HG03342 (cell line): Measurements from ENCODE around the gene AADAT.
A peak's percentile ranks its signal among the peaks of the same experiment; 100 is the strongest.

Experiments used
- ATAC-seq: cut with Tn5 transposase; IDR thresholded peaks from one replicate; pipeline ENCODE4 v1.9.1; 2021; ENCODE audit warnings: mild to moderate bottlenecking, moderate library complexity; ENCODE audit not compliant: unreplicated experiment

The AADAT gene

GRCh38 chr4:170035231-170035630 is 54.5 kb downstream of the AADAT start:
- no peak for ATAC-seq

GRCh38 chr4:170033999-170034398 is 55.8 kb downstream of the AADAT start:
- ATAC-seq: no peak

DNA sequence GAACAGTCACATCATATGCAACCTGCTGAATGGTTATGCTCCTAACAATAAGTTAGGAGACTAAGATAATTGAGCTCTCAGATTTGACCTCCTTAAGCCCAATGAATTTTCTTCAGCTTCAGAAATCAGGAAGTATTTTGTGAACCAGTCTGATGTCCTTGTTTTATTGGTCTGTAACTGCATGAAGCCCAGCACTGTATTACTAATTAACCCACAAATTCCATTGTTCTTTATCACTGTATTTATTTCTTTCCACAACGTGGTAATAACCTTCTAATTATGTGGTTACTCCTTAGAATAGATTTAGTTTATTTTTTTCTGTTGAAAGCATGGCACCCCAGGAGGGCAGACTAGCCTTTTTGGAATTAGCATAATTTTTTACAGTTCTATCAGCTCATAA is 59.6 kb downstream of the AADAT start:
- no peak for ATAC-seq

DNA sequence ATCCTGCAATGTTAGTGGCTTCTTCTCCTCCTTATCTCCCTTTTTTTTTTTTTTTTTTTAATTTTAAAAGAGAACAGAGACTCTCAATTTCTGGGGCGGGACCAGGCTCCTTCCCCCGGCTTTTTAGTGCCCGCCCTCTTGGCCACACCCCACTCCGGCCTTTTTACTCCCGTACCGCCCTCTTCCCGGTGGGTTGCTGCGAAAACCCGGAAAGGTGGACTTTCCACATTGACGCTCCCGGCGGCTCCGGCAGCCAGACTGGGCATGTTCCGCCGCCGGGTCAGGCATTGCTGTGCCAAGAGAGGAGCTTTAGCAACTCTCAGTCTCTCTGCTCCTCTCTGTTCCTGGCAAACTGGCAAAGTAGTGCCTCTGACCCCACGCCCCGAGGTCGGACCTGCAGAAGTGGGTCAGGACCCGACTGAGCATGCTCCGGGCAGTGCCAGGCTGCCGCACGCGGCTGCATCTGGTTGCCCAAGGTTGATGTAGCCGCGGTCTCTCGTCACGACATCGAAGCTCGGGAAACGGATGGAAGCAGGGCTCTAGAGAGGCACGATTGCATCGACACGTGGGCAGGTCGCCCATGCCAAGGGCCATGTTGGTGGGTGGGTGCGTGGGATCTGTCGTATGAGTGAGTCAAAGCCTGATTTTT is 62.5 kb downstream of the AADAT start:
- ATAC-seq: peak; percentile 76

DNA sequence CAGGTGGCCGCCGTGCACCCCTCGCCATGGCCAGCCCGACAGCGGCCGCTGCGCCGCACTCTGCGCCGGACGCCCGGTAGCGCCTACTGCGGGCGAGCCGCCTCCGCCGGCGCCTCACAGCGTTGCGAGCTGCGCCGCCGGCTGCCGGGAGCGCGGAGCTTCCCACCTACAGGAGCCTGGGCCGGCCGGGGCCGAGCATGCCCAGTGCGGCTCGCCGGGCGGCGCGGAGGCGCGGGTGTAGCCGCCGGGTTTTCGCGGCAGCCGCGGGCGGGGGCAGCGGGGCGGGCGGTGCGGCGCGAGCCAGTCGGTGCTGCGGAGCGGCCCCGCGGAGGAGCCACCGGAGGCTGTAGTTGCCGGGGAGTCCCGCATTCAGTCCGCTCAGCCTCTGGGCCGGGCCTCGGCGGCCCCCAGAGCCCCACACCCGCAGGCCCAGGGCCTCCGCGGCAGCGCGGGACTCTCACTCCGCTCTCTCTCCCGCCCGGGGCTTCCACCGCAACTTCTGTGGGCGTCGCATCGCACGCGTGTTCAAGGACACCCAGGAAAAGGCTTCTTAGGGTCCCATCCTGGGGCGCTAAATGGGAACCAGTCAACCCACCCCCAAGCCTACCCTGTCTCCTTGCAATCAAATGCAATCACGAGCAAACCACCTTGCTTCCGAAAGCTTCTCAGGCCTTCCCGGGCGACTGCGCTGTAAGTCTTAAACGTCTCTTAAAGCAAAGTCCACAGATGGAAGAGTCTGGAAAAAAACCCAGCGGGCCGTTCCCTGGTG is 63.3 kb downstream of the AADAT start, which contains the start of gene MFAP3L:
TSS of gene MFAP3L (minus strand) at position 143 of the 769 bp plus-strand sequence. CDS start 20,518 bp downstream, outside the sequence.
- ATAC-seq: peak; percentile 81

DNA sequence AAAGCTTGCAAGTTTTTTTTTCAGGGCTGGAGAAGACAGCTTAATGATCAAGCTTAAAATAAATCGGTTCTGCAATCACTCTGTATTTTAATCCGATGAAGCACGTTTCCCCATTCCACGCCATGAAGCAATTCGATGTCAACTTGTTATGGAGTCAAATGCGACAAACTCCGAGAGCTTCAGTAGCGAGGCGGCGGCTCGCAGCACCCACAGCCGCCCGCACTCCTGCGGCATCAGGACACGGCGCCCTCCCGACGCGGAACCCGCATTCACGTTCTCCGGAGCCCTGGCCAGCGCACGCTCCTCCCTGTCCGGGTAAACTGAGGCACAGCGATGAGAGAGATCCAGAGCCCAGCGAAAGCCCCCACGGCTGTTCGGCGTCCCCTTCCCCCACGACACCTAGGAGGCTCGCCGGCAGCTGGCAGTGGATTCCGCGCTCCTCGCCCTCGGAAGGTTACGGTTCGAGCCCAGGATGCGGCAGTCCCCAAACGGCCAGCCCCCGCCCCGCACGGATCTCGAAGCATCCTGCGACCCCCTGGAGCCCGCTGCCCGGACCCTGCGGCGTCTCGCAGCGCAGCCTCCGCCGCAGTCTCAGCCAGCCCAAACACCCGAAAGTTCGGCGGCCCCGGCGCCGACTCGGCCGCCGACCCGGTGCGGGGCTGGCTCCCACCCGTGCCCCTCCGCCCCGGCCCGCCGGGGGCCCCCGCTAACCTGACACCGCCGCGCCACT is 64.1 kb downstream of the AADAT start:
- ATAC-seq: no peak

DNA sequence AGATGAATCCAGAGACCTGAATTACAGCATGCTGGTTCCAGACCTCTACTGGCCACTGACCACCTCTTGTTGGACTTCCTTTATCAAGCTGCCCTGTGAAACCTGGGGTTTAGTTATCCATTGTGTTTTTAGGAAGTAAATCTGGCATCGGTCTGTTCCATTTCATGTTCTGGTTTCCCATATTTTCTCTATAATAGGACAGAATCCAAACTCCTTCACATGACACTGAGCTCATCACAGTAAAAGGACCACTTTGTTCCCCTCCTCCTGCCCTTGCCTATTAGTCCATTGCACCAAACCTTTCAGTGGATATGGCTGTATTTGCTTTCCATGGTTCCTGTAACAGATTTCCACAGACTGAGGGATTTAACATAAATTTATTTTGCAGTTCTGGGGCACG is 67.5 kb downstream of the AADAT start:
- no peak for ATAC-seq

DNA sequence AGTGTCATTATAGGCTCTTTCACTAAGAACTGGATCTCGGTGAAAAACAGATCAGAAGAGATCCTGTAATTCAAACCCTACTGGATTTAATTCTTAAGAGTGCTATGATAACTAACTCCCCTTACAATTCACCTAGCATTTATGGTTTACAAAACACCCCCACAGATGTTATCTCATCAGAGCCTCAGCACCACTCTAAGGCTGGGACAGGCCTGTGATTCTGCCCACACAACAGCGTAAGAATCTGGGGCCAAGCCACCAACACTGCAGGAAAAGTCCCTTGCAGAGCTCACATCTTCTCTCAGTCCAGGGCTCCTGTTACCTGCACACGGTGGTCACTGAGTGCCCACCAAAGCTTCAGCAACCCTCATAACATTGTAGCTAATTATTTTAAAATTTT is 72.5 kb downstream of the AADAT start:
- ATAC-seq: no peak

DNA sequence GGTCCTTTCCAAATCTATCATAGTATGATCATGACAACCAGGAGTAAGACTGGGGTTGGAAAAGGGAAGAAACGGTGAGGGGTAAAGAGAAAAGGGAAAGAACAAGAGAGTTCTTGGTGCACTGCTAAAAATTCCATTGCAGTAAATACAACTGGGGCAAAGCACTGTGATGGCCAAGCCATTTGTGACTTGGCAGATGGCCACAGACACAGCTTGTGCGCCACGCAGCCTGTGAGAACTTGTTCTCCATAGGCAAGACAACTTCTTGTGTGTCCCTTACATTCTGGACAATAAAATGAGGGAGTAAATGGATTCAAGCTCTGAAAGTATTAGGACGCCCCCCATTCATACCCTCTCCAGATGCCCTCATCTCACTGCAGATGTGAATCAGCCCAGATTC is 74.5 kb downstream of the AADAT start:
- ATAC-seq: no peak

GRCh38 chr4:170014359-170015011 is 75.3 kb downstream of the AADAT start:
- ATAC-seq: no peak

DNA sequence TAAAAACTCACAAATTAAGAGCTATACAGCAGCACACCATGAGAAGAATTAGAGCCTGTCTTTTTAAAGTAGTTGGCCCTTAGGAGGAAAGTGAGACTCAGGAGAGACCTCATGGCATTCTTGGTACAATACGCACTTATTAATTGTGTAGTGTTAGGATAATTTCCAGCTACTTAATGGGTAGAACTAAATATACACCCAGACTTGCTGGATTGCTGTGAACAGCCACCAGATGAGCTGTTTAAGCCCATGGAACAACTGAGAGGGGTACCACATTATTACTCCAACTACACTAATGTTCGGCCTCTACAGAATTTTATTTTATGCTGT is 77.2 kb downstream of the AADAT start:
- no peak for ATAC-seq

GRCh38 chr4:170011921-170012628 is 77.7 kb downstream of the AADAT start:
- no peak for ATAC-seq
